GM23248 (cell line): ENCODE results near the gene LGALS9C.
"Not testable (repeated sequence)": the region's sequence is repeated elsewhere in the genome, so short reads cannot be mapped to it uniquely, and the experiment has no call there.

Experiments used
- EZH2 ChIP-seq: fragments of 200-600 bp; sonication (generic); IDR thresholded peaks from 2 replicates; pipeline ENCODE4 v1.6.1; 2018; ENCODE audit warnings: antibody characterized with exemption, mild to moderate bottlenecking; ENCODE audit not compliant: insufficient read depth, poor library complexity, severe bottlenecking
- EZH2phosphoT487 ChIP-seq: fragments of 200-600 bp; sonication (generic); IDR thresholded peaks from 2 replicates; pipeline ENCODE4 v1.6.1; 2018; ENCODE audit warnings: antibody characterized with exemption, moderate library complexity, mild to moderate bottlenecking, low read depth; ENCODE audit not compliant: insufficient read depth

- TF ChIP-seq EZH2, EZH2phosphoT487: not testable (repeated sequence)
Measured at GRCh38 chr17:18468472-18469171, 8.0 kb upstream of the LGALS9C start.
